Measurements from ENCODE around the gene FADS3. TPM values are rescaled to one million over a fixed set of nuclear protein-coding genes. Genes with fewer than 3 reads are reported as not detected.
A peak's percentile ranks its signal among the peaks of the same experiment; 100 is the strongest.

Gene FADS3
- total and polyA plus RNA-seq, 9 of the 15 experiments (the other 6 are each of a cell fraction or from before 2014, with no cell fraction given), result 0.97 to 148 (median 92.7) TPM

DNA sequence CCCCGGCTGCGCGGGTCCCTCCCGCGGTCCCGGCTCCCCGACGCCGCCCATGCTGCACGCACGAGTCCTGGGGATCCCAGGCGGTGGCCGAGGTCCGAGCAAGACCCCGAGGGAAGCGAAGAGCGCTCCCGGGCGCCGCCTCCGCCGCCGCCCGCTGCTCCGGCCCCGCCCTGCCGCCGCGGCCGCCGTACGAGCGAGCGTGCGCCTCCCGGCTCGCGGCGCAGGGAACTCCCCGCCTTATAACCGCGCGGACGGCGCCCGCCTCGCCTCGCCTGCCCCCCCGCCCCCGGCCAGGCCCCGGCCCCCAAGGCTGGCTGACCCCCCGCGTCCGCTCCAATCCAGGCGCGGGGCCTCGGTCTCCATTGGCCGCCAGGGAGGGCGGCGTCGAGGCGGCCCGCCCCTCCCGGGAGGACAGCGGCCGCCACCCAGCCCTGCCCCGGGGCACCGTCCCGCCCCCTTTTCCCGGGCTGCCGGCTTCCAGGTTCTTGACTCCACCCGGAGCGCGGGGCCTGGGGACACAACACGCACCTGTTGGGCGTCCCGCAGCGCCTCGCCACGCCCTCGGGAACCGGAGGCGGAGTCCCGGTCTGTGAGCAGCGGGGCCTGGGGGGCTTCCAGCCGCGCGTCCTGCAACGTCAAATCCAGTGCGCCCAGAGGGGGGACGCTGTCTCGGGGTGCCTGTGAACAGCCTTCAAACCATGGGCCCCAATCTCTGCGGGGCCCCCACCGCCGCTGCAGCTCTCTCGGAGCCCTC, at the start of gene FADS3 (continued):
- TF ChIP-seq PATZ1 (CRISPR knock-in tag; IDR thresholded peaks at IDR 0.05; ENCODE audit: borderline replicate concordance) (no peak), GATAD2B (IDR thresholded peaks at IDR 0.05; ENCODE audit: borderline replicate concordance) (peak; percentile 36; the same call in 1 of the 2 replicates), HDAC2 (IDR thresholded peaks at IDR 0.05) (peak; percentile 23; the same call in 1 of the 2 replicates), ESRRA (IDR thresholded peaks at IDR 0.05; ENCODE audit: borderline replicate concordance, low read depth) (no peak), HNRNPH1 (optimal IDR thresholded peaks at IDR 0.05; ENCODE audit: low read depth, low read length) (no peak), SMC3 (conservative IDR thresholded peaks at IDR 0.05; ENCODE audit: insufficient read depth, low read depth, low read length) (no peak), PRMT5 (CRISPR knock-in tag; IDR thresholded peaks at IDR 0.05) (no peak), SIRT6 (IDR thresholded peaks at IDR 0.05; ENCODE audit: low read depth, low read length) (no peak), NR3C1 (CRISPR knock-in tag; IDR thresholded peaks at IDR 0.05) (no peak; the same call in 1 of the 2 replicates), ZNF311 (CRISPR knock-in tag; IDR thresholded peaks at IDR 0.05) (no peak), ILF3 (IDR thresholded peaks at IDR 0.05; ENCODE audit: borderline replicate concordance) (no peak), NR0B1 (IDR thresholded peaks at IDR 0.05; ENCODE audit: partially characterized antibody) (no peak), NUFIP1 (IDR thresholded peaks at IDR 0.05; ENCODE audit: partially characterized antibody) (no peak), SMARCB1 (IDR thresholded peaks at IDR 0.05; ENCODE audit: insufficient read length, low read depth) (no peak)
- TF ChIP-seq, protein P1, sequence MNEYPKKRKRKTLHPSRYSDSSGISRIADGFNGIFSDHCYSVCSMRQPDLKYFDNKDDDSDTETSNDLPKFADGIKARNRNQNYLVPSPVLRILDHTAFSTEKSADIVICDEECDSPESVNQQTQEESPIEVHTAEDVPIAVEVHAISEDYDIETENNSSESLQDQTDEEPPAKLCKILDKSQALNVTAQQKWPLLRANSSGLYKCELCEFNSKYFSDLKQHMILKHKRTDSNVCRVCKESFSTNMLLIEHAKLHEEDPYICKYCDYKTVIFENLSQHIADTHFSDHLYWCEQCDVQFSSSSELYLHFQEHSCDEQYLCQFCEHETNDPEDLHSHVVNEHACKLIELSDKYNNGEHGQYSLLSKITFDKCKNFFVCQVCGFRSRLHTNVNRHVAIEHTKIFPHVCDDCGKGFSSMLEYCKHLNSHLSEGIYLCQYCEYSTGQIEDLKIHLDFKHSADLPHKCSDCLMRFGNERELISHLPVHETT (CRISPR knock-in tag; conservative IDR thresholded peaks at IDR 0.05 in 1 of 2, IDR thresholded peaks at IDR 0.05 in 1 of 2), result peak in 1 of 2 experiments; percentile 70; a peak in 2 of 4 replicates
- TF ChIP-seq, protein P2, sequence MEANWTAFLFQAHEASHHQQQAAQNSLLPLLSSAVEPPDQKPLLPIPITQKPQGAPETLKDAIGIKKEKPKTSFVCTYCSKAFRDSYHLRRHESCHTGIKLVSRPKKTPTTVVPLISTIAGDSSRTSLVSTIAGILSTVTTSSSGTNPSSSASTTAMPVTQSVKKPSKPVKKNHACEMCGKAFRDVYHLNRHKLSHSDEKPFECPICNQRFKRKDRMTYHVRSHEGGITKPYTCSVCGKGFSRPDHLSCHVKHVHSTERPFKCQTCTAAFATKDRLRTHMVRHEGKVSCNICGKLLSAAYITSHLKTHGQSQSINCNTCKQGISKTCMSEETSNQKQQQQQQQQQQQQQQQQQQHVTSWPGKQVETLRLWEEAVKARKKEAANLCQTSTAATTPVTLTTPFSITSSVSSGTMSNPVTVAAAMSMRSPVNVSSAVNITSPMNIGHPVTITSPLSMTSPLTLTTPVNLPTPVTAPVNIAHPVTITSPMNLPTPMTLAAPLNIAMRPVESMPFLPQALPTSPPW (CRISPR knock-in tag; IDR thresholded peaks at IDR 0.05), result peak; percentile 98
- TF ChIP-seq, protein P3, sequence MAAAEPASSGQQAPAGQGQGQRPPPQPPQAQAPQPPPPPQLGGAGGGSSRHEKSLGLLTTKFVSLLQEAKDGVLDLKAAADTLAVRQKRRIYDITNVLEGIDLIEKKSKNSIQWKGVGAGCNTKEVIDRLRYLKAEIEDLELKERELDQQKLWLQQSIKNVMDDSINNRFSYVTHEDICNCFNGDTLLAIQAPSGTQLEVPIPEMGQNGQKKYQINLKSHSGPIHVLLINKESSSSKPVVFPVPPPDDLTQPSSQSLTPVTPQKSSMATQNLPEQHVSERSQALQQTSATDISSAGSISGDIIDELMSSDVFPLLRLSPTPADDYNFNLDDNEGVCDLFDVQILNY (CRISPR knock-in tag; IDR thresholded peaks at IDR 0.05), result no peak
- TF ChIP-seq, protein P4, sequence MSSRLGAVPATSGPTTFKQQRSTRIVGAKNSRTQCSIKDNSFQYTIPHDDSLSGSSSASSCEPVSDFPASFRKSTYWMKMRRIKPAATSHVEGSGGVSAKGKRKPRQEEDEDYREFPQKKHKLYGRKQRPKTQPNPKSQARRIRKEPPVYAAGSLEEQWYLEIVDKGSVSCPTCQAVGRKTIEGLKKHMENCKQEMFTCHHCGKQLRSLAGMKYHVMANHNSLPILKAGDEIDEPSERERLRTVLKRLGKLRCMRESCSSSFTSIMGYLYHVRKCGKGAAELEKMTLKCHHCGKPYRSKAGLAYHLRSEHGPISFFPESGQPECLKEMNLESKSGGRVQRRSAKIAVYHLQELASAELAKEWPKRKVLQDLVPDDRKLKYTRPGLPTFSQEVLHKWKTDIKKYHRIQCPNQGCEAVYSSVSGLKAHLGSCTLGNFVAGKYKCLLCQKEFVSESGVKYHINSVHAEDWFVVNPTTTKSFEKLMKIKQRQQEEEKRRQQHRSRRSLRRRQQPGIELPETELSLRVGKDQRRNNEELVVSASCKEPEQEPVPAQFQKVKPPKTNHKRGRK (tag; IDR thresholded peaks at IDR 0.05), result no peak

Measured in K562 (cell line).